Heart right ventricle (tissue), 16 donors: ENCODE measurements around the gene KRTAP12-1. TPM values are rescaled to one million over a fixed set of nuclear protein-coding genes. Genes with fewer than 3 reads are reported as not detected.

ENCODE experiments used
- ATAC-seq, 8 donors: fragments of 200-7000 bp; cut with Tn5 transposase; one replicate each; pipeline ENCODE4 v1.9.1; 2020; ENCODE audit warnings: mild to moderate bottlenecking in 8 of 8, moderate library complexity in 8 of 8, moderate number of reproducible peaks in 1 of 8
- DNase-seq, 2 donors: peaks; one replicate each; pipeline ENCODE4 v3.0.0-alpha.2; 2020
- H3K27ac ChIP-seq, 10 donors: fragments of 200-600 bp; sonication (generic) in 2 of 10; one replicate each; pipeline versions ENCODE4 v1.5.0 to v1.8.0; 2020 to 2022; ENCODE audit warnings: mild to moderate bottlenecking in 3 of 10
- H3K27me3 ChIP-seq, 7 donors: fragments of 200-600 bp; one replicate each; pipeline ENCODE4 v1.8.0; 2021 to 2022; ENCODE audit warnings: mild to moderate bottlenecking in 2 of 7
- H3K36me3 ChIP-seq, 9 donors: fragments of 200-600 bp; sonication (generic) in 1 of 9; one replicate each; pipeline versions ENCODE4 v1.5.0 to v1.8.0; 2020 to 2022; ENCODE audit warnings: mild to moderate bottlenecking in 2 of 9
- H3K4me1 ChIP-seq, 9 donors: fragments of 200-600 bp; sonication (generic) in 1 of 9; one replicate each; pipeline versions ENCODE4 v1.5.0 to v1.8.0; 2020 to 2022; ENCODE audit warnings: mild to moderate bottlenecking in 4 of 9
- H3K4me3 ChIP-seq, 10 donors: fragments of 200-600 bp; sonication (generic) in 2 of 10; one replicate each; pipeline versions ENCODE4 v1.5.0 to v1.8.0; 2020 to 2022; ENCODE audit warnings: mild to moderate bottlenecking in 7 of 10, moderate library complexity in 2 of 10
- H3K9me3 ChIP-seq, 11 donors: fragments of 200-600 bp in 10 of 11; sonication (generic) in 2 of 11; one replicate each; pipeline versions ENCODE4 v1.5.0 to v1.8.0; 2013 to 2022; ENCODE audit warnings: mild to moderate bottlenecking in 2 of 11, control low read depth in 1 of 11, moderate library complexity in 1 of 11
- CTCF ChIP-seq, 9 donors: fragments of 200-600 bp; sonication (generic) in 2 of 9; IDR thresholded peaks; one replicate each; pipeline versions ENCODE4 v1.5.0 to v1.8.0; 2021 to 2022; ENCODE audit warnings: antibody characterized with exemption in 9 of 9, mild to moderate bottlenecking in 5 of 9, moderate library complexity in 1 of 9
- WGBS, 2 donors: extraction: QIAGEN DNeasy Blood & Tissue Kit; methylation state at CpG; one replicate each; pipeline ENCODE4 v1.1.7; 2013; ENCODE audit warnings: inconsistent platforms in 1 of 2; 5-methylcytosine and 5-hydroxymethylcytosine counted together
- intact Hi-C, 10 donors: fragments of 100-400 bp; cut with DNase I; formaldehyde crosslinking; loops; one replicate each; pipeline versions ENCODE4 v1.11.1 to v1.14.2; 2022
- long read RNA-seq, 3 donors: library from polyadenylated mRNA; unstranded; transcript quantifications; one replicate each; pipeline ENCODE4 v2.0.0, GENCODE V29; 2020 to 2021
- polyA plus RNA-seq, 2 donors: library from polyadenylated mRNA; stranded (reverse); fragments of 200-250 nt; gene quantifications; one replicate each; pipeline ENCODE4 v1.2.3, GENCODE V29; 2013
- total RNA-seq, 10 donors: library from RNA; stranded (reverse); fragmentation: NEBNext Ultra II Directional in 3 of 10; extraction: Animal tissue kit (Norgen Biotek cat#: 25700) in 3 of 10; gene quantifications; one replicate each; pipeline versions ENCODE4 v1.2.1 to v1.2.4, GENCODE V29; 2021 to 2023
- donor health status: Arrhythmogenic right ventricular cardiomyopathy.
- donor health status: ischemic (EF 13 %, LVEDD 7.1; RV severe dilation, severe dysfunction).
- donor health status: healthy with polysubstance abuse.
- donor health status: DM: no; HTN: yes; CAD: no.
- donor health status: DM: no; HTN: no; CAD: no.
- donor health status: ischemic (EF 25% LVEDD 6.9; RV normal size, moderate dysfunction).
- donor health status: ischemic (EF 25% LVEDD 5.7; RV mildly dilated, moderate dysfunction).
- donor health status: healthy.
- donor health status: DM: yes; HTN: yes; CAD: no.
- donor health status: Ischemic cardiomyopathy.
- donor health status: ischemic (EF 35%, LVEDD 5.7; RV mildly dilated, moderate dysfunction).
- donor health status: nonischemic (EF 11% LVEDD 7.7; RV severe dilation, severe dysfunction).
- donor health status: DM: yes; HTN: yes; CAD: no.
- donor health status: PGD.
- donor health status: ischemic (EF 29% LVEDD 5.4; RV normal size, mild dysfunction).
- donor health status: nonischemic (EF 23%, LVEDD 6.1; RV moderate dilation, normal function).

Gene KRTAP12-1
- not detected for total RNA-seq
- polyA plus RNA-seq, result not detected
- long read RNA-seq, donor 1, result 0 reads
- long read RNA-seq, donor 2, result 0 reads
- long read RNA-seq, donor 3, result 0 reads

- intact Hi-C loops, result no loop called here
- ATAC-seq, result peak in 1 of 8 donors; percentile 63
- peaks cover 0 to 28% (median 9%) of the 10 kb centered on the region in 7 donors for H3K27me3 ChIP-seq
- peaks cover 0 to 7% (median 0%) of the 10 kb centered on the region in 11 donors for H3K9me3 ChIP-seq
- H3K4me3 ChIP-seq, result no peak within 1 kb of the TSS
- DNase-seq, result no peak
- TF ChIP-seq CTCF (IDR thresholded peaks at IDR 0.05), result no peak
- H3K36me3 ChIP-seq, result no peaks in the 10 kb centered on the region
- no peaks in the 10 kb centered on the region for H3K4me1 ChIP-seq
- WGBS, 2 donors, result 75% methylated on average over 23 of the region's 23 CpGs
- no peak within 1 kb of the TSS for H3K27ac ChIP-seq
Observed at GRCh38 chr21:44681861-44682579, at the start of gene KRTAP12-1. TSS of gene KRTAP12-1 (minus strand) at chr21:44682163. CDS start at chr21:44682123, 40 bp downstream.

GRCh38 chr21:44730951-44731579, 49.1 kb upstream of the KRTAP12-1 start:
- Histone ChIP-seq H3K4me3 (no peak overlapping the region), H3K36me3 (no peaks in the 10 kb centered on the region), H3K27me3 (peaks cover 0 to 41% (median 18%) of the 10 kb centered on the region in 7 donors), H3K4me1 (no peaks in the 10 kb centered on the region), H3K27ac (no peak overlapping the region), H3K9me3 (peaks cover 0 to 12% (median 0%) of the 10 kb centered on the region in 11 donors)
- no peak for ATAC-seq
- no peak for DNase-seq
- WGBS, 2 donors, result 60 to 65% methylated on average over 9 of the region's 9 CpGs
- intact Hi-C loops, result no loop called here
- no peak for TF ChIP-seq CTCF (IDR thresholded peaks at IDR 0.05)

- H3K27me3 ChIP-seq, result peaks cover 0 to 52% (median 29%) of the 10 kb centered on the region in 7 donors
- no peaks in the 10 kb centered on the region for H3K36me3 ChIP-seq
- 91 to 95% methylated on average over 7 of the region's 7 CpGs for WGBS, 2 donors
- no peak overlapping the region for H3K27ac ChIP-seq
- ATAC-seq (no peak), DNase-seq (no peak)
- H3K4me3 ChIP-seq, result no peak overlapping the region
- peaks cover 0 to 1% (median 0%) of the 10 kb centered on the region in 11 donors for H3K9me3 ChIP-seq
- TF ChIP-seq CTCF (IDR thresholded peaks at IDR 0.05), result no peak
- intact Hi-C loops, result no loop called here
- H3K4me1 ChIP-seq, result no peaks in the 10 kb centered on the region
Observed at GRCh38 chr21:44730028-44730395, 48.0 kb upstream of the KRTAP12-1 start.

- no peaks in the 10 kb centered on the region for H3K4me1 ChIP-seq
- no peaks in the 10 kb centered on the region for H3K9me3 ChIP-seq
- ATAC-seq (no peak), DNase-seq (no peak)
- H3K27me3 ChIP-seq, result peaks cover 0 to 57% (median 34%) of the 10 kb centered on the region in 7 donors
- no peak overlapping the region for H3K4me3 ChIP-seq
- TF ChIP-seq CTCF (IDR thresholded peaks at IDR 0.05), result no peak
- intact Hi-C loops, result no loop called here
- no peak overlapping the region for H3K27ac ChIP-seq
- WGBS, 2 donors, result 91 to 93% methylated on average over 23 of the region's 23 CpGs
- no peaks in the 10 kb centered on the region for H3K36me3 ChIP-seq
Observed at GRCh38 chr21:44729336-44730027, 47.5 kb upstream of the KRTAP12-1 start.
